OCI-M2 (cell line): Measurements from ENCODE around the gene COIL.

ENCODE experiments used
- DNase-seq: peaks from one replicate; lab custom pipeline; 2025; ENCODE audit not compliant: unreplicated experiment; lab: John Stamatoyannopoulos, UW

The COIL gene

GRCh38 chr17:56936697-56937322 lies 24.0 kb downstream of the COIL start:
- DNase-seq = no peak

GRCh38 chr17:56935461-56935860 lies 25.4 kb downstream of the COIL start:
- no peak for DNase-seq

GRCh38 chr17:56934280-56934679 lies 26.6 kb downstream of the COIL start:
- DNase-seq = no peak

GRCh38 chr17:56933868-56934267 lies 27.0 kb downstream of the COIL start:
- DNase-seq = no peak

- no peak for DNase-seq
Observed at GRCh38 chr17:56933151-56933745, 27.6 kb downstream of the COIL start.

- no peak for DNase-seq
Observed at GRCh38 chr17:56930739-56931337, 30.0 kb downstream of the COIL start.

GRCh38 chr17:56929362-56929969 lies 31.4 kb downstream of the COIL start:
- DNase-seq = no peak

- no peak for DNase-seq
Observed at GRCh38 chr17:56928586-56928985, 32.3 kb downstream of the COIL start.

GRCh38 chr17:56926704-56927103 lies 34.1 kb downstream of the COIL start:
- no peak for DNase-seq

GRCh38 chr17:56926270-56926669 lies 34.6 kb downstream of the COIL start:
- DNase-seq = no peak

GRCh38 chr17:56925088-56925487 lies 35.8 kb downstream of the COIL start:
- DNase-seq = no peak

- no peak for DNase-seq
Observed at GRCh38 chr17:56919717-56920116, 41.1 kb downstream of the COIL start.

- no peak for DNase-seq
Observed at GRCh38 chr17:56918916-56919315, 41.9 kb downstream of the COIL start.

- no peak for DNase-seq
Observed at GRCh38 chr17:56917559-56918296, 43.1 kb downstream of the COIL start.

GRCh38 chr17:56914581-56915273 lies 46.1 kb downstream of the COIL start:
- DNase-seq = no peak

GRCh38 chr17:56913867-56914580 lies 46.8 kb downstream of the COIL start, which contains the start of gene TRIM25:
Gene TRIM25 (minus strand): TSS chr17:56914049. CDS start chr17:56913988, 61 bp downstream.
- DNase-seq = no peak

GRCh38 chr17:56913353-56913866 lies 47.4 kb downstream of the COIL start:
- no peak for DNase-seq

- no peak for DNase-seq
Observed at GRCh38 chr17:56913000-56913311, 47.9 kb downstream of the COIL start.

- DNase-seq = no peak
Observed at GRCh38 chr17:56912105-56912999, 48.5 kb downstream of the COIL start.
